ENCODE measurements around the gene ECE2.

Gene ECE2

DNA sequence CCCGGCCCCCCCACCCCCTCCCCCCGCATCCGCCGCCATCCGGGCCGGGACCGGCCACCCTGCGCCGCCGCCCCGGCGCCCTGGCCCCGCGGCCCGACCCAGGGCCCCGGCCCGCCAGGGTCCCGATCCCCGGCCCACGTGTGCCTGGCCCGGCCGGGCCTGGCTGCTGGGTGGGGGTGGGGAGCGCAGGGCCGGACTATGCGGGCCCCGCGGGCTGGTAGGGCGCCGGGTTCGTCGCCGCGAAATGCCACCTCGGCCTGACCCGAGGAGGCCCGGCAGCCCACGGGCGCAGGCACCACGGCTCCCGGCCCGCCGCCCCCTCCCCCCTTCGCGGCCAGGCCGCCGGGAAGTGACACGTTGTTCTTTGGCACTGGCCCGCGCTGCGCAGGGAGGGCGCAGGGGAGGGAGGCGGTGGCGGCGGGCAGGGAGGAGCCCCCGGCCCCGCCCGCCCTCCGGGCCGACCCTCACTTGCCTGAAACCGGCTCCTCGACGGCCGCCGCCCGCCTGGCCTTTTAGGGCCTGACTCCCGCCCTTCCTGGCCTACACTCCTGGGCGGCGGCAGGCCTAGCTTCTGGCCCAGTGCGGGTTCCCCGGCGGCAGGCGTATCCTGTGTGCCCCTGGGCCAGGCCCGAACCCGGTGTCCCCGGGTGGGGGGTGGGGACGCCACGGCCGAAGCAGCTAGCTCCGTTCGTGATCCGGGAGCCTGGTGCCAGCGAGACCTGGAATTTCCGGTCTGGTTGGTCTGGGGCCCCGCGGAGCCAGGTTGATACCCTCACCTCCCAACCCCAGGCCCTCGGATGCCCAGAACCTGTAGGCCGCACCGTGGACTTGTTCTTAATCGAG is 39.1 kb downstream of the ECE2 start:
- peak; percentile 78 for DNase-seq

DNA sequence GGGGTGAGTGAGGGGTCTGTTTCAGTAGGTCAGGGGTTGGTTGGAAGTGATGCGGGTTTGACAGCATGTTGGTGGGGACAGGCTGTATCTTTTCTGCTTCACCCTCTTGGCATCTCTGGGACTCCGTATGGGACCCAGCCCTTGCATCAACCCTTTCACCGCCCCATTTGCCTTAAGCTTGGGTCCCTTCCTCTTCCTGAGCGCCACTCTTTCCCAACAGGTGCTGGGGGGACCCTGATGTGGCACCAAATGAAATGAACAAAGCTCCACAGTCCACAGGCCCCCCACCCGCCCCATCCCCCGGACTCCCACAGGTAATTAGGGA is 39.7 kb downstream of the ECE2 start:
- DNase-seq = no peak

DNA sequence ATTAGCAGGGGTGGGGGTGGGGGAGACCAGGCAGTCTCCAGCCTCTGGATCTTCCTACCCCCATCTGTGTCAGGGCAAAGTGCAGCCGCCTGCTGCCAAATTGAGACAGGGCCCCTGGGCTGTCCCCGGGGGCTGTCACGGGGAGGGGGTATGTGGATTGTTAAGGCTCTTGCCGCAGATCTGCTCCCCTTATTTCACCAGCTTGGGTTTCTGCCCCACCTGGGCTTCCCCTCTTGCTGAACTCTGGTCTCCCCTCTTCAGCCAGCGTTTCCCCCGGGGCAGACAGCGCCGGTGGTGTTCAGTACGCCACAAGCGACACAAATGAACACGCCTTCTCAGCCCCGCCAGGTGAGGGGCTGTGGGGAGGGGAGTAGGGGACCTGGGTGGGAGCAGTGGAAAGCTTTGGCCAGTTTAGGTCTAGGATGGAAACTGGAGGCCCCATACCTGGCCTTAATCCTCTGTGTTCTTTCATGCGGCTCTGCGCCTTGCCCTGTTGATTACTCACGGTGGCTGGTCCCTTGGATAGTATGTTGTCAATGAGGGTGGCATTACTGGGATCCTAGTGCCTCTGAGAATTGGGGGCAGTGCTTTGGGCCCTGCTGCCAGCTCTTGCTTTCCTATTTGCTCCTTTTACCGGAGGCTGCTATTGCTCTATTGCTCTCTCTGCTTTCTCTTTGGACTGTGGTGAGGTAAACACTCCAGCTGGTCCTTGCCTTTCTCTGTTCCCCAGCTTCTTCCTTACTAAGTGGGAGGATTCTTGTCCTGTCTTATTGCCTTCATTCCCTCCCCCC is 40.2 kb downstream of the ECE2 start:
- DNase-seq = peak; percentile 34

DNA sequence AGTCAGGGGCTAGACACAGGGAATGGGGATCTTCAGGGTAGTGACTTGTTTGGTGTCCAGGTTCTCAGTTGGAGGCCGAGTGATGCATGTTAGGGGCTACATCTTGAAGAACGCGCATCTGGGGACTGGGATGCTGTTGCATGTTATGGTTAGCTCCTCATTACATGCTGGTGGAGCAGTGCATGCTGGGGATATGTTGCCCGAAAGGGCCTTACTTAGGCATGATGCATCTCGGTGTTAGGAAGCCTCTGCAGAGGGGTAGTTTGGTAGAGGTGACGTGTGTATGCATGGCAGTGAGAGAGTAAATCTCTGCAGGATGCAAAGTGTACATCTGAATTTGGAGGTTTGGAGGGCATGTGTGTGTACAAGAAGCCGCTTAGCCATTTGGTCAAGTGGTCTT is 41.0 kb downstream of the ECE2 start:
- no peak for DNase-seq

DNA sequence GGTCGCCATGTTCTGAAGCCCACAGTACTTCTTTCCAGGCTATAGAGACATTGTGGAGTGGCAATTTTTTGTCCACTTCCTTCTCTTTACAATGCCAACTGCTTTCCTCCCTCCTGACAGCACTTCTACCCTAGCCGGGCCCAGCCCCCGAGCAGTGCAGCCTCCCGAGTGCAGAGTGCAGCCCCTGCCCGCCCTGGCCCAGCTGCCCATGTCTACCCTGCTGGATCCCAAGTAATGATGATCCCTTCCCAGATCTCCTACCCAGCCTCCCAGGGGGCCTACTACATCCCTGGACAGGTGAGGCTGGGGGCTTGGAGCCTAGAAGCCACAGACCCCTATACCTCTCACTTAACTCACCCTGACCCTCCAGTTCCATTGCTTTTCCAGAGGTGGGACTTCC is 41.4 kb downstream of the ECE2 start:
- DNase-seq = no peak

DNA sequence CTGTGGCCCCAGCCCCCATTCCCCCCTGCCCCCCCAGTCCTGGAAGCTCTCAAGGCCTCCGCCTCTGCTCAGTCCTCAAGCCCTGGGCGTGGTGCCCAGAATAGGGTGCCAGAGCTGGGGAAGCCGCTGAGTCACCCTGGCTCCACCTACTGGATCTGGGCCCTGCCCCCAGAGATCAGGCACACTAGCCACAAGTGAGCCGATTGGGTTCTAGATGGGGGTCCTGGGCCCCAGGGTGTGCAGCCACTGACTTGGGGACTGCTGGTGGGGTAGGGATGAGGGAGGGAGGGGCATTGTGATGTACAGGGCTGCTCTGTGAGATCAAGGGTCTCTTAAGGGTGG is 44.3 kb downstream of the ECE2 start:
- peak; percentile 50 for DNase-seq

DNA sequence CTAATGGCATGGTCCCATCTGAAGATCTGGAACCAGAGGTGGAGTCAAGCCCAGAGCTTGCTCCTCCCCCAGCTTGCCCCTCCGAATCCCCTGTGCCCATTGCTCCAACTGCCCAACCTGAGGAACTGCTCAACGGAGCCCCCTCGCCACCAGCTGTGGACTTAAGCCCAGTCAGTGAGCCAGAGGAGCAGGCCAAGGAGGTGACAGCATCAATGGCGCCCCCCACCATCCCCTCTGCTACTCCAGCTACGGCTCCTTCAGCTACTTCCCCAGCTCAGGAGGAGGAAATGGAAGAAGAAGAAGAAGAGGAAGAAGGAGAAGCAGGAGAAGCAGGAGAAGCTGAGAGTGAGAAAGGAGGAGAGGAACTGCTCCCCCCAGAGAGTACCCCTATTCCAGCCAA is 45.8 kb downstream of the ECE2 start:
- no peak for DNase-seq

DNA sequence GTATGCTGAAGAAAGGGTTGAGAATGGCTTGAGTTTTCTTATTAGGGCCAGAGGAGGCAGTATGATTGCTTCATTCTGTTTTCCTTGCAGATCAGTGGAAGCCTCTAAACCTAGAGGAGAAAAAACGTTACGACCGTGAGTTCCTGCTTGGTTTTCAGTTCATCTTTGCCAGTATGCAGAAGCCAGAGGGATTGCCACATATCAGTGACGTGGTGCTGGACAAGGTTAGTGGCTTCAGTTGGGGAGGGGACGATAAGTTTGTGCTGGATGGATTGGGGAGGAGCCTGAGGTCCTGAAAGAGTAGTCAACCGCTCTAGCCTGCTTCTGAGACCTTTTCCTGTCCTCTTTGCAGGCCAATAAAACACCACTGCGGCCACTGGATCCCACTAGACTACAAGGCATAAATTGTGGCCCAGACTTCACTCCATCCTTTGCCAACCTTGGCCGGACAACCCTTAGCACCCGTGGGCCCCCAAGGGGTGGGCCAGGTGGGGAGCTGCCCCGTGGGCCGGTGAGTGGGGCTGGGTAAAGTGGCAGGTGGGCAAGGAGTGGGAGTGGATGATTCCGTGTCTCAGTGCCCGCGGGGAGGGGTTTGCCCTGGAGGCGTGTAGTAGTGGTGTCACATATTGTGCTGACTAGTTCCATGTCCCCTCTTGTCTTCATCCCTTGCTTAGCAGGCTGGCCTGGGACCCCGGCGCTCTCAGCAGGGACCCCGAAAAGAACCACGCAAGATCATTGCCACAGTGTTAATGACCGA is 47.1 kb downstream of the ECE2 start:
- DNase-seq = no peak

DNA sequence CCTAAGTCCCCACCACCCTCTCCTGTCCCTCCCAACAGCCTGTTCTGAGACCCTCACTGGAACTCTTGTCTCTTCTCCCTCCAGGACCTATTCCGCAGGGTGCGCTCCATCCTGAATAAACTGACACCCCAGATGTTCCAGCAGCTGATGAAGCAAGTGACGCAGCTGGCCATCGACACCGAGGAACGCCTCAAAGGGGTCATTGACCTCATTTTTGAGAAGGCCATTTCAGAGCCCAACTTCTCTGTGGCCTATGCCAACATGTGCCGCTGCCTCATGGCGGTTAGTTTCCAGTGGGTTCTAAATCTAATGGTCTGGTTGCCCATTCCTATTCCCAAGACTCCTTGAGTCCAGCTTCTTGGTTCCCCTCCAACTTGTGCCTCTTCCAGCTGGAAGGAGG is 47.9 kb downstream of the ECE2 start:
- no peak for DNase-seq

DNA sequence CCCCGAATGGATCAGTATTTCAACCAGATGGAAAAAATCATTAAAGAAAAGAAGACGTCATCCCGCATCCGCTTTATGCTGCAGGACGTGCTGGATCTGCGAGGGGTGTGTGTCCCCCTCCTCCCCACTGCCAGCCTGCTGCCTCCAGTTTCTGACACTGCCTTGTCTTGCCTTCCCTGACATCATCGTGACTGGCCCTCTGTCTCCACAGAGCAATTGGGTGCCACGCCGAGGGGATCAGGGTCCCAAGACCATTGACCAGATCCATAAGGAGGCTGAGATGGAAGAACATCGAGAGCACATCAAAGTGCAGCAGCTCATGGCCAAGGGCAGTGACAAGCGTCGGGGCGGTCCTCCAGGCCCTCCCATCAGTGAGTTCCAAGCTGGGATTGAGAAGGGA is 49.4 kb downstream of the ECE2 start:
- DNase-seq = no peak

DNA sequence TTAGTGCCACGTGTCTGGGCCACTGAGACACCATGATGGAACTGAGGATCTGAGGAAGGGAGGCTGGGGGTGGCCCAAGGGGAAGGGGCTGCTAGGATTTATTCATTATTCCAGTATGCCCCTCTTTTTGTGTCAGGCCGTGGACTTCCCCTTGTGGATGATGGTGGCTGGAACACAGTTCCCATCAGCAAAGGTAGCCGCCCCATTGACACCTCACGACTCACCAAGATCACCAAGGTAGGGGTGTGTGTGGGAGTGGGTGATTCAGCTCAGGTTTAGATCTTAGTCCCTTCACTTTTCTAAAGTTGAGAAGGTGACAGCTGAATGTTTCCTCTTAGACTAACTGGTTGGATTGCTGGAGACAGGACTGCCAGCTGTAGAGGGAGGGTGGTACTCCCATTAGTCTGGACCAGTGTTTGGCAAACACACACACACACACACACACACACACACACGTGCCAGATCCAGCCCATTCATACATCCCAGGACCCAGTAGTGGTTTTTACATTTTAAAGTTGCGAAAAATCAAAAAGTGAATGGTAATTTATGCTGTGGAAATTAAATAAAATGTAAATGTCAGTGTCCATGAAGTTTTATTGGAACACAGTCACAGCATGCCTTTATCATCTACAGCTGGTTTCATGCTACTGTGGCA is 50.0 kb downstream of the ECE2 start:
- DNase-seq = no peak

DNA sequence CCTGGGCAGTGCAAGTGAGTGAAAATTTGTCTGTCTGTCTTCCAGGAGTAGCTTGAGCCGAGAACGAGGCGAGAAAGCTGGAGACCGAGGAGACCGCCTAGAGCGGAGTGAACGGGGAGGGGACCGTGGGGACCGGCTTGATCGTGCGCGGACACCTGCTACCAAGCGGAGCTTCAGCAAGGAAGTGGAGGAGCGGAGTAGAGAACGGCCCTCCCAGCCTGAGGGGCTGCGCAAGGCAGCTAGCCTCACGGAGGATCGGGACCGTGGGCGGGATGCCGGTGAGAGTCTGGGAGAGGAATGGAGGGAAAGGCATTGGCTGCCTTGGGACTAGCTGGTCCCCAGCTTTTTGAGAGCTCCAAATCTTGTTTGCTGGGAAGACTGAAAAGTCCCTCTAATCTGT is 51.3 kb downstream of the ECE2 start:
- DNase-seq = no peak

DNA sequence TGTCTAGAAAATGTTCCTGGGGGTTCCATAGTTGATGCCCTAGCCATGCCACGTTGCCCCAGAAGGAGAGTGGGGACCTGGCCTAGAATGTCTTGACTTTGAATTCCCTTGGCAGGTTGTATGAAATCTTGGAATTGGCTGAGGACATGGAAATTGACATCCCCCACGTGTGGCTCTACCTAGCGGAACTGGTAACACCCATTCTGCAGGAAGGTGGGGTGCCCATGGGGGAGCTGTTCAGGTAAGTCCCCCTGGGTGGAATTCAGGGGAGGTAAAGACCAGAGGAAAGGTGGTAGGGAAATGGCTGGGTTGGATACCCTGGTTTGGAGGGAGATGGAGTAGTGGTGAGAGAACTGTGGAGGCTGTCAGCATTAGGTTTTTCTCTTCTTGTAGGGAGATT is 52.7 kb downstream of the ECE2 start:
- no peak for DNase-seq

DNA sequence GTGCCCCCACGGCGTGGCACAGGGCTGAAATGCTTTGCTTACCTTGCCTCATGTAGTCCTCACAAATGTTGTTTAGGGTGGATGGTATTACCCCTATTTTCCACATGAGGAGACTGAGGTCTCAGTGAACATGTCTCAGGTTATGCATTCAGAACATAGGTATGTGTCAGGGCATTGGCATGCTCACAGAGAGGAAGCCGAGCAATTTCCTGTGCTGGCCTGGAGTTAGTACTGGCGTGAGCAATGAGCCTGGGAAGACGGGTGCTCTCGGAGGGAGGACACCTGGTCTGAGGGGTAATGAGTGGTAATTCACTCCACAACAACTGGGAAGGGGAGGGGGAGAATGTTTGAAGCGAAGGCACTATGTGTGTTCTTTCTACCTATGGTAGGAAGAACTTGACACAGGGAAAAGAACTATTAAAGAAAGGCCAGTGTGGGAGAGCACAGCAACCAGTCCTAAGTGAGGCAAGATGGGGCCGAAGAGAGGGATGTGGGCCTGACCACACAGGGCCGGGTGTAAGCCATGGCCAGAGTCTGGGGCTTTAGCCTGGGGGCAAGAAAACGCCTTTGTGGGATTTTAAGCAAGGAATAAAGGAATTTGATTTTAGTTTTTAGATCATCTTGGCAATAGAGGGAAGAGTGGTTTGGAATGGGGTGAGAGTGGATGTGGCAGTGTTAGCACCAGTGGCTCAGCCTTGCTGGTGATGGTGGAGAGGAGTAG is 56.7 kb downstream of the ECE2 start:
- DNase-seq = no peak

DNA sequence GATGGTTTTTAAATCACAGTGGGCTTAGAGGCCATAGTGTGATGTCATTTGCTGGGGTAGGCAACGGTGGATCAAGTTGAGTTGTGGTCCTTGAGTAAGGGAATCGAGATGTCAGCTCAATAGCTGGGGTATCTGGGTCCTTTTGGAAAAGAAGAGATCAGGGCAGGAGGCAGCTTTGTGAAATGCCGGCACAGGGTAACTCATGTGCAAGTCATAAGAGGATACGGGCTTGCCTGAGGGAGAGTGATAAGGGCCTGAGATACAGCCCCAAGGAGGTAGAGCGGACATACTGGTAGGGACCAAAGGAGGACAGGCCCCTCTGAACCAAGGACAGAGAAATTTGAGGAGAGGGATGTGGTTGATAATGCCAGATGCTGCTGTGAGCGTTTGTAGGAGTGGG is 57.4 kb downstream of the ECE2 start:
- DNase-seq = no peak

DNA sequence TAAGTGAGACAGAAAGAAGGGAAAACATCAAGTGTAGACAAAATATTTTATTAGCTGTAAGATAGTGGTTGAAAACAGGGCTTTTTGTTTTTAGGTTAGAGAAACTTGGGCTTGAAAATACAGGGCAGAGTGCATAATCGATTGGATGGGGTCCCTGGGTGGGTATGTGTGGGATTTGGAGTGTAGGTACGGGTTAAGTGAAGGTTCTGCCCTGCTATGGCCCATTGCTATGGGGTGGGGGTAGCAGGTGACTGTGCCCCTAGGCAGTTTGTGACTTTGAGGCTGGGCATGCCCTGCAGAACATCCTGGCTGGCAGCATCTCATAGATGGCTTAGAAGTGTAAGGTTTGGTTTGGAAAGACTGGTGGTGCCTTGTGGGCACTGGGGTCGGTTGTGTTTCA is 57.9 kb downstream of the ECE2 start:
- no peak for DNase-seq

DNA sequence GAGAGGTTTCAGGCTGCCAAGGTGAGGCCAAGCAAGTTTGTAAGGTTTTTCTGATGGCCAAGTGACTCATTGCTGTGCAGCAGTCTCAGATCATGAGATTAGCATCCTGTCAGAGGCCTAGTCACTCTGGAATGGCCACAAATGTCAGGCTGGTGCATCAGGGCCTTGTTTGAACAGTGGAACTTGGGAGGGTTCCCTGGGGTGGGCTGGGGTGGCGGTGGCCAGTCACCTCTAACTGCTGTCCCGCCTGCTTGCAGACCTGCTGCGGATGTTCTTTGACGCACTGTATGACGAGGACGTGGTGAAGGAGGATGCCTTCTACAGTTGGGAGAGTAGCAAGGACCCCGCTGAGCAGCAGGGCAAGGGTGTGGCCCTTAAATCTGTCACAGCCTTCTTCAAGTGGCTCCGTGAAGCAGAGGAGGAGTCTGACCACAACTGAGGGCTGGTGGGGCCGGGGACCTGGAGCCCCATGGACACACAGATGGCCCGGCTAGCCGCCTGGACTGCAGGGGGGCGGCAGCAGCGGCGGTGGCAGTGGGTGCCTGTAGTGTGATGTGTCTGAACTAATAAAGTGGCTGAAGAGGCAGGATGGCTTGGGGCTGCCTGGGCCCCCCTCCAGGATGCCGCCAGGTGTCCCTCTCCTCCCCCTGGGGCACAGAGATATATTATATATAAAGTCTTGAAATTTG is 58.8 kb downstream of the ECE2 start:
- peak; percentile 53 for DNase-seq

DNA sequence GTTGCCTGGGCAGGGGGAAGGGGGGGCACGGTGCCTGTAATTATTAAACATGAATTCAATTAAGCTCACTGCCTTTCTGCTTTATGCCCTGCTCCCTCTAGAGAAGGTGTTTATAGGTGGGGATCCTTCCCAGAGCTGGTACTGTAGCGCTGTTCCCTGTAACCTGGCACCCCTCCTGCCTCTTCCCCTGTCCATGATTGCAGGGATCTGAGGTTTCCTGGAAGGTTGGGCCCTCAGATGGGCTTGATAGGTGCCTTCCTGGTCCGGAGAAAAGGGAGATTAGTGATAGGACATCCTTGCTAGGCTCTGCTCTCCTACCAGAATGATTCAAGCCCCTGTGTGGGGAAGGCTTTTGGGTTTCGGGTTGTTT is 59.5 kb downstream of the ECE2 start:
- no peak for DNase-seq

DNA sequence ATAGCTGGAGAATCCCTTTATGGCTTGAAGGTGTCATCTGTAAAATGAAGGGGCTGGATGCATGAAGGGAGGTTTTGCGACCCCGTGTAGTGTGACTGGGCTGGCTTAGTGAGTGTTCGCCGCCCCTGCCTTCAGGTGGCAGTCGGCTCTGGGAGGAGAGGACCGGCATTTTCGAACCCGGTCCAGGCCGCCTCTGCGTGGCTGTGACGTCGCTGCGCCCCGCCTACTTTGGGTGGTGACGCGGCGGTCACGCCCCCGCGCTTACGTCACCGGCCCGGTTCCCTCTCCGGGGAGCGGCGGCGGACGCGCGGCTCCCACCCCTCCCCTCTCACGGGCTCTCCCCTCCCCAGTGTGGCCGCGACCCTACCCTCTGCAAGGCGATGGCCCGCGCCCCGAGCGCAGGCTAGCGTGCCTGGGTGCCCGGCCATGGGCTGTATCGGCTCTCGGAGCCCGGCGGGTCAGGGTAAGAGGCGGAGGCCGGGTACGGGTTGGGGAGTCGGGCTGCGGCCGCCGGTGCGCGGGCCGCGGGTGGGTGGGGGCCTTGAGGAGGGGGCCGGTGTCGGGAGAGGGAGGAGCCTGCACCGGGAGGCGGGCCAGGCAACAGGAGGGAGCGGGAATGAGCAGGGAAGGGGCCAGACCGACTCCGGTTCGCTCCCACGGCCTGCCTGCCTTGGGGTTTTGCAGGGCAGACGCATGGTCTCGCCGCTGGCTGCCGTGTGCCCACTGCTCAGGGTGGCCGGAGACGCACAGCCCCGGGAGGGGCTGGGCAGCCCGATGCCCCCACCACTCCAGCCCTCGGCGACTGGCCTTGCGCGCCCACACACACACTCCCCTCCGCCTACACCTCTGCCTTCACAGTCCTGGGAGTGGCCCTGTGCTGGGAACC is 60.1 kb downstream of the ECE2 start:
- DNase-seq = peak; percentile 97

DNA sequence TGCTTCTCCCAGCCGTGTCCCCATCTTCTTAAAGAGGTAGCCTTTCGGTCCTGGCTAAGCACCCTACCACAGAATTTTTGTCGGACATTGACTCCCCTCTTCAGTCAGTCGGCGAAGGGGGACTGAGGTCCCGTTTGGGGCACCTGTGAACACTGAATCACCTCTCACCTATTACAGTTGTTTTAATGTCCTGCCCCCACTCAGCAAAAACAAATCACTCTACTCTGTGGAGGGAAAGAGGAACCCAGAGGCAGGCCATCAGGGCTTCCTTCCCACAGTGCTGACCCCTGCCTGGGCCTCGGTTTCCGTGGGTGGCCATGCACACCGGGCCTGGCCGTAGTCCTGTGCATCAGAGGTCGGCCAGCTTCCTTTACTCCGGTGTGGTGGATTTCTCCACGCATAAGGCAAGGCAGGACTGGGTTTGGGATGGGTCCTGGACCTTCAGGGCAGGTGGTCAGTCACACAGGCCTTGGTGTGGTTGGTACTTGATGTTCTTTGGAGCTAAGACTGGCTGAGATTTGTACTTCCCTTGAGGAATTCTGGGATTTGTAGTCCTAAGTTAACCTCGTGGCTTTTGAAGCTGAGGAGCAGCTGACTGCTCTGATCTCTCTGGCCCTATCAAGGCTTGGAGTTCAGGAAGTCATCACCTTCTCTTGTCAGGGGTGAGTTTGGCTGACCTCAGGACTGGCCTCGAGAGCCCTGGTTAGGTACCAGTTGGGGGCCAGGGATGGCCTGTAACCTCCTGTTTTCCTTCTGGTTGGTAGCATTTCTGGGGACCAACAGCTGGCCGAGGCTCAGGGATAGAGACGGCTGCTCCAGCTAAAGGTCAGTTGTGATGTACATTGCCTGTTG is 61.0 kb downstream of the ECE2 start:
- DNase-seq = no peak

Data from activated T-cell treated with anti-CD3 and anti-CD28 coated beads, Interleukin-2, amount 50 U/mL, for 1 hour (primary cell).